B cell (primary cell): ENCODE measurements around the gene TANC1. TPM values are rescaled to one million over a fixed set of nuclear protein-coding genes. Genes with fewer than 3 reads are reported as not detected.

Experiments used
- ATAC-seq: fragments of 200-7000 bp; cut with Tn5 transposase; one replicate; pipeline ENCODE4 v1.10.0; 2021; ENCODE audit warnings: low read depth, mild to moderate bottlenecking, moderate number of reproducible peaks, moderate library complexity
- CTCF ChIA-PET: fragments of 350-600 bp; sonication (Branson Sonifier 250); formaldehyde crosslinking; loops from one replicate; lab custom pipeline; 2021; ENCODE audit warnings: antibody characterized with exemption, inconsistent platforms; lab: Charles Lee
- POLR2A ChIA-PET: fragments of 350-600 bp; sonication (Branson Sonifier 250); formaldehyde crosslinking; loops from one replicate; lab custom pipeline; 2021; ENCODE audit warnings: antibody characterized with exemption; lab: Charles Lee
- DNase-seq: peaks from one replicate; pipeline ENCODE4 v3.0.0; 2013
- H2AFZ ChIP-seq: 2 replicates; pipeline ENCODE4 v1.6.1; 2012; ENCODE audit warnings: mild to moderate bottlenecking, low read depth, low read length; ENCODE audit not compliant: insufficient read depth, poor library complexity, severe bottlenecking
- H3K27ac ChIP-seq, 2 donors: 1 replicate in 1 of 2; 2 replicates in 1 of 2; pipeline ENCODE4 v1.5.1; 2012 to 2013; ENCODE audit warnings: low read length in 2 of 2, mild to moderate bottlenecking in 2 of 2, moderate library complexity in 1 of 2
- H3K27me3 ChIP-seq, 4 experiments: fragments of 200-600 bp in 1 of 4; sonication (generic) in 1 of 4; replicated peaks in 1 of 4; 1 replicate in 2 of 4; 2 replicates in 2 of 4; pipeline versions ENCODE4 v1.6.1 to v1.7.0; 2013 to 2016; ENCODE audit warnings: low read length in 3 of 4, mild to moderate bottlenecking in 2 of 4, mixed read lengths in 1 of 4, moderate library complexity in 1 of 4; ENCODE audit not compliant: insufficient read depth in 4 of 4, control insufficient read depth in 3 of 4; ENCODE audit errors: control extremely low read depth in 1 of 4
- H3K36me3 ChIP-seq, 2 experiments: replicated peaks in 1 of 2; 1 replicate in 1 of 2; 2 replicates in 1 of 2; pipeline versions ENCODE4 v1.6.1 to v1.7.1; 2013; ENCODE audit warnings: low read length in 1 of 2; ENCODE audit not compliant: insufficient read depth in 2 of 2, control insufficient read depth in 1 of 2; ENCODE audit errors: control extremely low read depth in 1 of 2, extremely low read depth in 1 of 2
- H3K4me1 ChIP-seq, 2 donors: fragments of 200-600 bp in 1 of 2; sonication (generic) in 1 of 2; 1 replicate in 1 of 2; 2 replicates in 1 of 2; pipeline versions ENCODE4 v1.5.1 to v1.6.1; 2013 to 2017; ENCODE audit warnings: low read length in 2 of 2; ENCODE audit not compliant: control insufficient read depth in 2 of 2, insufficient read depth in 2 of 2
- H3K4me2 ChIP-seq: replicated peaks from 2 replicates; pipeline ENCODE3; 2012; ENCODE audit warnings: mild to moderate bottlenecking, low read depth, low read length; ENCODE audit not compliant: poor library complexity, severe bottlenecking
- H3K4me3 ChIP-seq, 5 experiments: fragments of 200-600 bp in 1 of 5; sonication (generic) in 1 of 5; 1 replicate in 3 of 5; 2 replicates in 2 of 5; pipeline versions ENCODE4 v1.5.1 to v1.7.0; 2011 to 2016; ENCODE audit warnings: low read length in 4 of 5, mild to moderate bottlenecking in 4 of 5, low read depth in 2 of 5, control low read depth in 1 of 5, moderate library complexity in 1 of 5; ENCODE audit not compliant: insufficient read depth in 1 of 5; ENCODE audit errors: control extremely low read depth in 1 of 5, extremely low read depth in 1 of 5
- H3K79me2 ChIP-seq: fragments of 200-600 bp; sonication (generic); one replicate; pipeline ENCODE4 v1.6.0; 2016; ENCODE audit warnings: low read length; ENCODE audit not compliant: control insufficient read depth, insufficient read depth
- H3K9ac ChIP-seq: fragments of 200-600 bp; sonication (generic); 2 replicates; pipeline ENCODE4 v1.6.1; 2017; ENCODE audit warnings: mild to moderate bottlenecking, low read length, moderate library complexity
- H3K9me3 ChIP-seq, 3 donors: one replicate each; pipeline versions ENCODE4 v1.6.1 to v1.7.1; 2013; ENCODE audit warnings: low read length in 2 of 3; ENCODE audit not compliant: control insufficient read depth in 2 of 3, insufficient read depth in 1 of 3; ENCODE audit errors: control extremely low read depth in 1 of 3
- H4K20me1 ChIP-seq: 2 replicates; pipeline ENCODE4 v1.6.0; 2012; ENCODE audit warnings: mild to moderate bottlenecking, low read length; ENCODE audit not compliant: insufficient read depth, control insufficient read depth, poor library complexity, severe bottlenecking
- H3K27ac Mint-ChIP-seq: one replicate; pipeline ENCODE4 v1.8.0; 2021; ENCODE audit warnings: mixed read lengths
- H3K27me3 Mint-ChIP-seq: one replicate; pipeline ENCODE4 v1.8.0; 2021; ENCODE audit warnings: mixed read lengths
- H3K4me1 Mint-ChIP-seq: one replicate; pipeline ENCODE4 v1.8.0; 2021; ENCODE audit warnings: mixed read lengths
- H3K4me3 Mint-ChIP-seq: one replicate; pipeline ENCODE4 v1.8.0; 2021; ENCODE audit warnings: mixed read lengths
- H3K9me3 Mint-ChIP-seq: one replicate; pipeline ENCODE4 v1.8.0; 2022; ENCODE audit warnings: mixed read lengths; ENCODE audit not compliant: insufficient read depth
- EZH2 ChIP-seq: IDR thresholded peaks from 2 replicates; pipeline ENCODE4 v1.6.1; 2012; ENCODE audit warnings: borderline replicate concordance, low read depth, mild to moderate bottlenecking, moderate library complexity, low read length; ENCODE audit not compliant: insufficient read depth, poor library complexity, severe bottlenecking
- WGBS: methylation state at CpG from one replicate; pipeline ENCODE4 v1.1.5; 2013; ENCODE audit warnings: missing lambda C conversion rate; ENCODE audit not compliant: insufficient coverage; 5-methylcytosine and 5-hydroxymethylcytosine counted together
- intact Hi-C: fragments of 100-400 bp; cut with micrococcal nuclease; formaldehyde crosslinking; loops from one replicate; pipeline ENCODE4 v1.10.0; 2022
- polyA plus RNA-seq: library from polyadenylated mRNA; depleted of rRNA; stranded (reverse); fragments of >200 nt; gene quantifications from 2 replicates; pipeline ENCODE4 v1.2.3, GENCODE V29; 2012
- total RNA-seq, 2 donors: library from RNA; stranded (reverse); fragments of 120-200 nt in 1 of 2; gene quantifications; 1 replicate in 1 of 2; 2 replicates in 1 of 2; pipeline versions ENCODE4 v1.2.3 to v1.2.4, GENCODE V29; 2013 to 2022
- TF ChIP-seq, protein P1 (sequence below): fragments of 200-600 bp; IDR thresholded peaks from one replicate; pipeline ENCODE4 v1.8.0; 2022; ENCODE audit warnings: antibody characterized with exemption, mild to moderate bottlenecking

TANC1 gene
- total and polyA plus RNA-seq, 2 donors (not counting 1 experiment from before 2014, with no cell fraction given) = 0.13 TPM; not detected in 1

DNA sequence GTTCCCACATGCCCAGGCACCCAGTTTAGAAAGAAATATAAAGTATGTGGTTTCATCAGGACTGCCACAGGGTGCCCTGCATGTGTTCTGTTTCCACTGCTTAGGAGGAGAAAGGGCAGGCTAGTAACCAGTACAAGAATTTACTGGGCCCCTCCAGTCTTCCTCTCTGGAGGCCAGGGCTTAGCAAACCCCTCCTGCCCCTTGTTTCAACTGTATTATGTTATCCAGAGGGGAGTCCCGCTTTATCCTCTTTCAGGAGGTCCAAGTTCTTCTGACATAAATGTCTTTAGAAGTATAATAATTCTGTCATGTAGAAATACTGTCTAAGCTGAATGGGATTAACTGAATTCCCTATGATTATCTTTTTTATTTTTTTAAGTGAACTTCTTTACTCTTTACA lies 185.9 kb downstream of the TANC1 start:
- Mint-ChIP-seq H3K27me3 (peaks cover 19% of the 10 kb centered on the region), H3K27ac (no peak overlapping the region), H3K4me1 (no peaks in the 10 kb centered on the region), H3K9me3 (no peaks in the 10 kb centered on the region), H3K4me3 (no peak overlapping the region)
- Histone ChIP-seq H3K79me2 (no peaks in the 10 kb centered on the region), H3K4me3 (no peak overlapping the region), H4K20me1 (no peaks in the 10 kb centered on the region), H3K9ac (no peak overlapping the region), H3K36me3 (no peaks in the 10 kb centered on the region), H2AFZ (no peak overlapping the region), H3K4me2 (no peak overlapping the region), H3K27ac (no peak overlapping the region), H3K9me3 (no peaks in the 10 kb centered on the region), H3K4me1 (no peaks in the 10 kb centered on the region), H3K27me3 (peaks cover 0 to 2% (median 0%) of the 10 kb centered on the region in 4 experiments)
- ATAC-seq (no peak), DNase-seq (no peak)
- no CpG with 5 or more reads among the region's 1 CpG for WGBS
- intact Hi-C loops = no loop called here
- ChIA-PET POLR2A (no interaction called here), CTCF (no interaction called here)
- no peak for TF ChIP-seq EZH2
- TF ChIP-seq, protein P1, sequence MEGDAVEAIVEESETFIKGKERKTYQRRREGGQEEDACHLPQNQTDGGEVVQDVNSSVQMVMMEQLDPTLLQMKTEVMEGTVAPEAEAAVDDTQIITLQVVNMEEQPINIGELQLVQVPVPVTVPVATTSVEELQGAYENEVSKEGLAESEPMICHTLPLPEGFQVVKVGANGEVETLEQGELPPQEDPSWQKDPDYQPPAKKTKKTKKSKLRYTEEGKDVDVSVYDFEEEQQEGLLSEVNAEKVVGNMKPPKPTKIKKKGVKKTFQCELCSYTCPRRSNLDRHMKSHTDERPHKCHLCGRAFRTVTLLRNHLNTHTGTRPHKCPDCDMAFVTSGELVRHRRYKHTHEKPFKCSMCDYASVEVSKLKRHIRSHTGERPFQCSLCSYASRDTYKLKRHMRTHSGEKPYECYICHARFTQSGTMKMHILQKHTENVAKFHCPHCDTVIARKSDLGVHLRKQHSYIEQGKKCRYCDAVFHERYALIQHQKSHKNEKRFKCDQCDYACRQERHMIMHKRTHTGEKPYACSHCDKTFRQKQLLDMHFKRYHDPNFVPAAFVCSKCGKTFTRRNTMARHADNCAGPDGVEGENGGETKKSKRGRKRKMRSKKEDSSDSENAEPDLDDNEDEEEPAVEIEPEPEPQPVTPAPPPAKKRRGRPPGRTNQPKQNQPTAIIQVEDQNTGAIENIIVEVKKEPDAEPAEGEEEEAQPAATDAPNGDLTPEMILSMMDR = no peak

DNA sequence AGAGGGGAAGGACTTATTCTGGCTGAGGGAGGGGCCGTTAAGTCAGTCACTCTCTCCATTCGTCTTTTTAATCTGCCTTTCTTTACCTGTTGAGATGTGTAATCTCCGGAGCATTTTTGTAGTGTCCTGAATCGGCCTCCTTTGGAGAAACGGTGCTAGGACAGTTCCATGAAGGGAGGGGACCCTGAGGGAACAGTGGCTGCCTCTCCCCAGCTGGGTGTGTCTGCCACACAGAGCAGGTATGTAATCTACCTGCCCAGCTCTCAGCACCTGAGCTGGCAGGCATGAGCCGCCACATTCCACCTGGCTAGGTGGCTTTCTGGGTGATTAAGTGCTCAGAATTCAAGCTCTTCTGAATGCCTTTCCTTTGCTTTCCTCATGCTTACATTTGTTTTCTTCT lies 186.9 kb downstream of the TANC1 start:
- no peak for DNase-seq
- H4K20me1 ChIP-seq = no peaks in the 10 kb centered on the region
- Mint-ChIP-seq H3K9me3 (no peaks in the 10 kb centered on the region), H3K4me1 (no peaks in the 10 kb centered on the region), H3K27me3 (peaks cover 19% of the 10 kb centered on the region), H3K4me3 (no peak overlapping the region), H3K27ac (no peak overlapping the region)
- 90% methylated on average over 3 of the region's 6 CpGs for WGBS
- H3K36me3 ChIP-seq = no peaks in the 10 kb centered on the region
- no peak overlapping the region for H3K9ac ChIP-seq
- CTCF ChIA-PET = no interaction called here
- no peak overlapping the region for H3K27ac ChIP-seq
- H3K27me3 ChIP-seq = no peaks in the 10 kb centered on the region
- no peaks in the 10 kb centered on the region for H3K79me2 ChIP-seq
- no peaks in the 10 kb centered on the region for H3K4me1 ChIP-seq
- TF ChIP-seq, protein P1 = no peak
- TF ChIP-seq EZH2 = no peak
- no peaks in the 10 kb centered on the region for H3K9me3 ChIP-seq
- no peak overlapping the region for H3K4me3 ChIP-seq
- H3K4me2 ChIP-seq = no peak overlapping the region
- H2AFZ ChIP-seq = no peak overlapping the region
- ATAC-seq = no peak
- POLR2A ChIA-PET = no interaction called here
- intact Hi-C loops = no loop called here
